Parathyroid adenoma (tissue), 2 donors: ENCODE data around the gene SH3BP4.

Experiments used
- H2AFZ ChIP-seq: fragments of 300-600 bp; sonication (generic); one replicate; pipeline ENCODE4 v1.7.0; 2017; ENCODE audit warnings: antibody characterized with exemption, mild to moderate bottlenecking
- H3K27ac ChIP-seq: fragments of 300-600 bp; sonication (generic); one replicate; pipeline ENCODE4 v1.7.0; 2017
- H3K27me3 ChIP-seq: fragments of 300-600 bp; sonication (generic); one replicate; pipeline ENCODE4 v1.7.0; 2017; ENCODE audit warnings: low read length; ENCODE audit not compliant: control insufficient read depth, insufficient read depth
- H3K36me3 ChIP-seq: fragments of 300-600 bp; sonication (generic); one replicate; pipeline ENCODE4 v1.7.0; 2017; ENCODE audit warnings: low read length; ENCODE audit not compliant: control insufficient read depth, insufficient read depth
- H3K4me1 ChIP-seq: fragments of 300-600 bp; sonication (generic); one replicate; pipeline ENCODE4 v1.7.0; 2017; ENCODE audit warnings: control low read depth
- H3K4me2 ChIP-seq: fragments of 300-600 bp; sonication (generic); one replicate; pipeline ENCODE4 v1.7.0; 2017; ENCODE audit warnings: low read length
- H3K4me3 ChIP-seq: fragments of 300-600 bp; sonication (generic); one replicate; pipeline ENCODE4 v1.7.0; 2017; ENCODE audit warnings: low read depth, low read length
- H3K79me2 ChIP-seq: fragments of 300-600 bp; sonication (generic); one replicate; pipeline ENCODE4 v1.7.0; 2017; ENCODE audit warnings: control low read depth
- H3K9ac ChIP-seq: fragments of 300-600 bp; sonication (generic); one replicate; pipeline ENCODE4 v1.7.0; 2017; ENCODE audit warnings: mild to moderate bottlenecking
- H3K9me3 ChIP-seq: fragments of 300-600 bp; sonication (generic); one replicate; pipeline ENCODE4 v1.7.0; 2017; ENCODE audit warnings: low read length; ENCODE audit not compliant: control insufficient read depth
- TF ChIP-seq, protein P1 (sequence below): fragments of 300-600 bp; sonication (generic); IDR thresholded peaks from one replicate; pipeline ENCODE4 v1.7.0; 2017; ENCODE audit warnings: antibody characterized with exemption, mild to moderate bottlenecking
- donor health status: primary hyperparathyroidism.

The SH3BP4 gene

DNA sequence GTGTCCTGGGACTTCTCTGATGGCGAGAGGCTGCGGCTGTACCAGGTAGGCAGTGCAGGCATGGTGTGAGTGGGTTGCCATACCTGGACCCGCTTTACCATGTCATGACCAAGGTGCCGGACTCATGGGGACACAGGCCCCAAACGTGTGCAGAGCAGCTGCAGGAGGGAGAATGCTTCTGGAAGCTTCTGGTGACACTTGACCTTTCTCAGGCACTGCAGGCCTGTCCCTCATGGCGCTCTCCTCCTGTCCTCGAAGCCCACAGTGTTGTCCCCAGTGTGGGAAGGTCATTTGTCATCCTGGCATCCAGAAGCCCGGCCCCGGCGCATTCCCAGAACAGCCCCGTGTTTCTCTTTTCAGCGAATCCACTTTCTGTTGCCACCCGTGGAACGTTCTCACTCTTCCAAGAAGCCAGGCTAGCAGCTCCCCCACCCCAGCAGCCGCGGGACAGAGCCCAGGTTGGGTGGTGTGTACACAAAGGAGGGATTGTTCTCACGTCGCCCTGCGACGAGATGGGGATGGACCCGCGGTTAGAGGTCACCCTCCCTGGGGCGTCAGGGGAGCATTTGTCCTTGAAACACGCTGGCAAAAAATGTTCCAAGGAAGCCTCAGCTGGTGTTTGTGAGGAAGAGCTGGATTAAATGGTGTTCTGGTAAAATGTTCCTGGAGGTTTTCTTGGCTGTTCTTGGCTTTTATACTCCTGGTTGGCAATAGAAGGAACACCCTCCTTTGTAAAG lies 43.7 kb downstream of the SH3BP4 start:
- H3K4me1 ChIP-seq = no peaks in the 10 kb centered on the region
- H3K27ac ChIP-seq = no peak overlapping the region
- no peak overlapping the region for H3K9ac ChIP-seq

DNA sequence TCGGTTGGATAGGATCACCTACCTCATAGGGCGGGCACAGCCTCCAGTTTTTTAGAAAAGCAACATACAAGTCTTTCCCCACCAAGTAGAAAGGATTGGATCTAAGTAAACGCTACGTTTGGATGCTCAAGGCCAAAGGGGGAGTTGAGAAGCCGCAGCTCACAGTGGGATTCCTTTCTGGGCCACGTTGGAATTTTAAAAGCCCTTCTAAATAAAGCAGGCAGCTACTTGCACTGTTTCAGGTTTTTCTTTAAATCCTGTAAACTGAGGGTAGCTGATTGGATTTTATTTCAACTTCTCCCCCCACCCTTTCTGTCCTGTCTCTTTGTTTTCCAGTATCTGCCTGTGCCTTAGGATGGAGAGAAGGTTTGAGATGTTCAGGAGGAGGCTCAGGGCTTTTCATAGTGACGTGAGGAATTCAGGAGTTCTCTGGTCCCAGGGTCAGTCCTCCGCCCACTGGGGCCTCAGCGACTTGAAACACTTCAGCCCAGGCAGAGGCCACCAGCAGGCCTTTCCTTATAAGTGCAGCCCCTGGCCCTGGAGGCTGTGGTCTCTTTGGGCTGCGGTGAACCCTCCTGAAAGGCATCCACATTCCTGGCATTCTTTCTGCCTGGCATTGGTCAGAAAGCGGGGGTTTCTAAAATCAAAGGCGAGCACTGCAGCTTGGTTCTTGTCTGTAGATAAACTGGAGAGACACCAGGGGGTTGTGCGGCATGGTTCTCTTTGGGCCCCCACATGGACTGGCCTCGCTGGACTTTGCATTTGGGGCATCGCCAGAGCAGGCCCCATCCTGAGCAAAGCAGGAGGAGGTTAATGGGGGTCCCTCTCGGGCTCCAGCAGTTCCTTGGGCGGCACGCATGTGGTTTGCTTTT lies 44.5 kb downstream of the SH3BP4 start:
- Histone ChIP-seq H3K9ac (no peak overlapping the region), H2AFZ (no peak overlapping the region), H3K9me3 (no peaks in the 10 kb centered on the region), H3K36me3 (no peaks in the 10 kb centered on the region), H3K27me3 (no peaks in the 10 kb centered on the region), H3K4me3 (no peak overlapping the region), H3K27ac (no peak overlapping the region), H3K79me2 (no peaks in the 10 kb centered on the region), H3K4me2 (no peak overlapping the region), H3K4me1 (no peaks in the 10 kb centered on the region)
- TF ChIP-seq, protein P1, sequence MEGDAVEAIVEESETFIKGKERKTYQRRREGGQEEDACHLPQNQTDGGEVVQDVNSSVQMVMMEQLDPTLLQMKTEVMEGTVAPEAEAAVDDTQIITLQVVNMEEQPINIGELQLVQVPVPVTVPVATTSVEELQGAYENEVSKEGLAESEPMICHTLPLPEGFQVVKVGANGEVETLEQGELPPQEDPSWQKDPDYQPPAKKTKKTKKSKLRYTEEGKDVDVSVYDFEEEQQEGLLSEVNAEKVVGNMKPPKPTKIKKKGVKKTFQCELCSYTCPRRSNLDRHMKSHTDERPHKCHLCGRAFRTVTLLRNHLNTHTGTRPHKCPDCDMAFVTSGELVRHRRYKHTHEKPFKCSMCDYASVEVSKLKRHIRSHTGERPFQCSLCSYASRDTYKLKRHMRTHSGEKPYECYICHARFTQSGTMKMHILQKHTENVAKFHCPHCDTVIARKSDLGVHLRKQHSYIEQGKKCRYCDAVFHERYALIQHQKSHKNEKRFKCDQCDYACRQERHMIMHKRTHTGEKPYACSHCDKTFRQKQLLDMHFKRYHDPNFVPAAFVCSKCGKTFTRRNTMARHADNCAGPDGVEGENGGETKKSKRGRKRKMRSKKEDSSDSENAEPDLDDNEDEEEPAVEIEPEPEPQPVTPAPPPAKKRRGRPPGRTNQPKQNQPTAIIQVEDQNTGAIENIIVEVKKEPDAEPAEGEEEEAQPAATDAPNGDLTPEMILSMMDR = no peak

More for the DNA sequence above, 43.7 kb downstream of the SH3BP4 start:
- H3K36me3 ChIP-seq = no peaks in the 10 kb centered on the region
- TF ChIP-seq, protein P1 = no peak
- H3K79me2 ChIP-seq = no peaks in the 10 kb centered on the region
- no peaks in the 10 kb centered on the region for H3K27me3 ChIP-seq
- no peak overlapping the region for H3K4me3 ChIP-seq
- H2AFZ ChIP-seq = no peak overlapping the region
- H3K4me2 ChIP-seq = no peak overlapping the region
- no peaks in the 10 kb centered on the region for H3K9me3 ChIP-seq

DNA sequence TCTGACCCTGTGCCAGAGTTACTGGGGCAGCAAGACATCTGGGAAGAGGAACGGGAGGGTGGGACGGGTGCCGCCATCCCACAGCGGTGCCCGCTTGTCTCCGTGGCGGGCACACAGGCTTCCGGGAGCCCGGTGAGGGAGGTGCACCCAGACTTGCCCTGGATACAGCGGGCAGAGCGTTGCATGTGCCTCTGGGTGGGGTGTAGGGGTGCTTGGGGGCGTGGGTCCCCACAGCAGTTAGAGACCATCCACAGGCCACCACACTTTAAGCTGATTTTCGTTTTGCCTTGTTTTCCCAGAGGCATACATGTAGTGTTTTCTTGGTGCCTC lies 45.1 kb downstream of the SH3BP4 start:
- no peaks in the 10 kb centered on the region for H3K36me3 ChIP-seq
- TF ChIP-seq, protein P1 = no peak
- H3K79me2 ChIP-seq = no peaks in the 10 kb centered on the region
- H3K4me2 ChIP-seq = no peak overlapping the region
- H3K4me3 ChIP-seq = no peak overlapping the region
- no peaks in the 10 kb centered on the region for H3K9me3 ChIP-seq
- H3K4me1 ChIP-seq = no peaks in the 10 kb centered on the region
- H3K9ac ChIP-seq = no peak overlapping the region
- no peak overlapping the region for H2AFZ ChIP-seq
- H3K27ac ChIP-seq = no peak overlapping the region
- no peaks in the 10 kb centered on the region for H3K27me3 ChIP-seq

DNA sequence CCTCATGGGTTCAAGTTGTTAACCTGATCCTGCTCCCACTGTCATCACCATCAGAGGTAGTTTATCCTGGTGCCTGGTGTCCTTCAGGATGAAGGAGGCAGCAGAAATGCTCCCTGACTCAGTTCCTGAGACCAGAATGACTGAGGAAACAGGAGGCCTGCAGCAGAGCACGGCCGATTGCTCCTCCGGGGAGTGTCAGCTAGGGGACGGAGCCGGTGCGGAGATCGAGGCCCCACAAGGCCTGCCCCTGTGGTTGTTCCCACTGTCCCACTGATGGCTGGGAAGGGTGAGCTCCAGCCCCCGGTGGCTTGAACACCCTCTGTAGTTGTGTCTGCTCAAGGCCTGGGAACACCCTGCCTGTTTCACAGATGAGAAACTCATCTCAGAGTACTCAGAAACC lies 45.6 kb downstream of the SH3BP4 start:
- H3K27ac ChIP-seq = no peak overlapping the region
- H2AFZ ChIP-seq = no peak overlapping the region
- no peaks in the 10 kb centered on the region for H3K27me3 ChIP-seq
- no peak overlapping the region for H3K9ac ChIP-seq
- H3K79me2 ChIP-seq = no peaks in the 10 kb centered on the region
- H3K4me3 ChIP-seq = no peak overlapping the region
- TF ChIP-seq, protein P1 = no peak
- no peaks in the 10 kb centered on the region for H3K4me1 ChIP-seq
- H3K9me3 ChIP-seq = no peaks in the 10 kb centered on the region
- H3K36me3 ChIP-seq = no peaks in the 10 kb centered on the region
- no peak overlapping the region for H3K4me2 ChIP-seq
